GM21447 (cell line): ENCODE data around the gene ARHGAP45.

Experiments
- ATAC-seq: cut with Tn5 transposase; IDR thresholded peaks from one replicate; pipeline ENCODE4 v1.9.1; 2021; ENCODE audit not compliant: unreplicated experiment

Gene ARHGAP45

DNA sequence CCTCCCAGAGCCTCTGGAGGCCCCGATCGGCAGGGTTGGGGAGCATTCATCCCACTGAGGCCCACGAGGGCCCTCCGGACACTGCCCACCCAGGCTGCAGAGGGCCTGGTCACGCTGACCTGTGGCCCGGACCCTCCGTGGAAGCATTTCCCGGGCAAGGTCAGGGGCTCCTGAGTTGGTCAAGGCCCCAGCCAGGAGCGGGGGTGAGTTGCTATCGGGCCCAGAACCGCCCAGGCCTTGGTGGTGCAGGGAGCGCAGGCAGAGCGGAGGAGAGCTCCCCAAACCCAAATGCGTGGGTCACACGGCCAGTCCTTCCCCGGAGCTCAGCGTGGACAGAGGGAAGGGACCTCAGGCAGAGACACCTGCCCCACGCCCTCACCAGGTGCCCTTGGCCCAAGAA lies 62.6 kb downstream of the ARHGAP45 start:
- ATAC-seq = no peak

DNA sequence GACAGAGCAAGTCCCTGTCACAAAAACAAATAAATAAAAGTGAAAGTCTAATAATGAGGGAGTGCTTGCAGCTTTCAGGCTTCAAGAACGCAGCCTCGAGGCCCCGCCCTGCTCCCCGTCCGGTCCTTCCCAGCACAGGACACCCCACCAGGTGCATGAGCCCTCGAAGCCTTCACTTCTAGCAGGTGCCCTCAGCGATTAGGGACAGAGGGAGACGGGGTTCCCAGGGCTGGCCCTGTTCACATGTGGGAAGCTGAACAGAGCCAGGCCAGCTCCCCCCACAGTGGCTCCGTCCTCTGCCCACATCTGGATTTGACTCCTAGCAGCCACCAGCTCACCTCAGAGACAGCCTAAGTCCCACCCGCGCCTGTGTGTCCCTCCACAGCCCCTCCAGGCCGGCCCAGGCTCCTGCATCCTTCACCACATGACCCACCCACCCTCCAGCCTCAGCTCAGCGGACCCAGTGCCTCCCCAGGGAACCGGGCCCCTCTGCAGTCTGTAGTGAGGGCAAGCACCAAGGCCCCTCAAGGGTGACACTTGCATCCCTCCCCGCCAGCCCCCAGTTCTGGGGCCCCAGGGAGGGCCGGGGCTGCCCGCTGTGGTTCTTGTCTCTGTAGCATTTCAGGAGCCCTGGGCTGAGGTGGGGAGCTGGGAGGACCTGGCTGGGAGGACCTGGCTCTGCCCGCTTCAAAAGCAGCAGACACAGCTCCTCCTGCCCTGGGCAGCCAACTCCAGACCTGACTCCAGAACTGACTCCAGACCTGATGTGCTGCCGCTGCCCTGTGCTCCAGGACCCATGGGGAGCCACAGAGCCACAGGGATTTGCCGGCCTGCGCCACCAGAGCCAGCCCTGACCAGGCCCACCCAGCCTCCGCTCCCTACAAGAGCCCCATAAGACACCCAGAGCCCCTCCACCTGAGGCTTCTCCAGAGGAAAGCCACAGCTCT lies 64.1 kb downstream of the ARHGAP45 start:
- ATAC-seq = no peak

DNA sequence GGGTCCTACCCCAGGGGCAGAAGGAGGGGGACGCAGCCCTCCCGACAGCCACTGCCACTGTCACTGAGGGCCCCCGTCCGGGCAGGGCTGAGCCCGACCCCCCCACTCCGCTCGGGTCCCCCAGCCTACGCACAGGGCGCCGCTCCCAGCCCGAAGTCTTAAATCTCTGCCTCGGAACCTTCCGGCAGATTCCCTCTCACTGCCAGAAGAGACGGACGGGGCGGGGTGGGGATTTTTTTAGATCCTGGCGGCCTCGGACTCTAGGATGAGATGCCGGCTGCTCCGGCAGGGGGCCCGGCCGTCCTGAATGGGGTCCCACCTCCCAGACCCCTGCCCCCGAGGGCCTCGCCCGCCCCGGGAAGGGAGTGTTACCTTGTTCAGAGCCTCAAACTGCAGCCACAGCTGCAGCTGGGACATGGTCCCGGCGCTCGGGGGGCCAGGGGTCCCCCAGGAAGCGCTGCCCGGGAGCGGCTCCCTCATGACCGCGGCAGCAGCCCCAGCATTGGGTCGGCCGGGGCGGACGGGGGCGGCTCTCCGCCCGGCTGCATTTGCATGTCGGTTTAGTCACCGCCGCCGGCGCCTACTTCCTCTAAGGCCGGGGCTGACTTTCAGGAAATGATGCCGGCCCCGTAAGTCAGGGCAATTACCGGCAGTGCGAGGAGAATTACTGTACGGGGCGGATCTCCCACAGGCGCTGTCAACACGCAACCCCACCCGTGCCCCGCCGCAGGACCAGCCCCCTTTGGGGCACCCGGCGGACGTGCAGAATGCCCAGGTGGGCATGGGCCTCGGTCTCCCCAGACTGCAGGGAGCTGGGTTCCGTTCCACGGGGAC lies 65.0 kb downstream of the ARHGAP45 start:
- ATAC-seq = no peak

DNA sequence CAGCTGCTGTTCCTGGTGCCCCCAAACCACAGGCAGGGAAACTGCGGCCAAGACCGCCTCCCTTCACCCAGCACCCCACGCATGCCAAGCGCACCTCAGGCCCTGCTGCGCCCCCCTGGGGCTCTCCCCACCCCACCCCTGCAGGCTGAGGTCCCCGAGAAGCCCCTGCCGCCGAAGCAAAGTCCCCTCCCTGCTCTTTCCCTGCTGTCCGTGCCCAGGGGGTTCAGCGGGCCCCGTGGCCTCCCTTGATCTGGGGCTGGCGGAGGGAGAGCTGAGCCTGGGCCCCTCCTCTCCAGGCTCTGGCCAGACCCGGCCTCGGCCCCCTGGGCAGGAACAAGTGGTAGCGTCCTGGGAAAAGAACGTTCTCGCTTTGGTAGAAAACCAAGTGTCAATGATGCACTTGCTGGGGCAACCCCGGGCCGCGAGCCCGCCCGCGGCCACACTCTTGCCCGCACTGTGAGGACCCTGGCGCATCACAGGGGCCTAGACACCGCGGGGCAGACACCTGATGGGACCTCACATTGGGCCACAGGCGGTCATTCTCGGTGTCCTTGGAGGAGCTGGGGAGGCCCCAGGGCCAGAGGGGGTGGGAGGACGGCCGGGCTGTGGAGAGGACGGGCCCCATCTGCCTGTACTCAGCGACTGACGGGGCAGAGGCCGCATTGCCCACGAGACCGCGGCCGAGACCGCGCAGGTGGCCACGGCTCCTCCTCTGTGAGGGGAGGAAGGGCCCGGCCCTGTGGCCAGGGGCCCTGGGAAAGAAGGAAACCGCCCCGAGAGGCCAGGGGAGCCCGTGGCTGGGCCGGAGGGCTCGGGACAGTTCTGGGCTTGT lies 65.8 kb downstream of the ARHGAP45 start:
- ATAC-seq = no peak

DNA sequence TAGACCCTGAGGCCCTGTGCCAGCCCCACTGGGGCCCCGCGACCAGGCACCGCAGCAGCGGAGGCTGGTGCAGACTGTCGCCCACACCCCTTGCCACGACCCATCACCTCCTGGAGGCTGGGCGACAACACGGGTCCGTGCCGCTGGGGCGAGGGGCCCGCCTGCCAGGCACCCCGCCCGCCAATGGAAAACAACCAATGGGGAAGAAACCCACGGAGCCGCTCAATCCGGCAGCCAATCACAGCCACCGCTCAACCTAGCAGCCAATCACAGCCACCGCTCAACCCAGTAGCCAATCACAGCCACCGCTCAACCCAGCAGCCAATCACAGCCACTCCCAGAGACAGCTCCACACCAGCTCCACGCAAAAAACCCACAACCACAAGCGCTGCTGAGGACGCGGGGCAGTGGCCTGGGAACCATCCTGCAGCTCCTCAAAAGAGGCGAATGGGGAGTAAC lies 66.5 kb downstream of the ARHGAP45 start:
- ATAC-seq = no peak

DNA sequence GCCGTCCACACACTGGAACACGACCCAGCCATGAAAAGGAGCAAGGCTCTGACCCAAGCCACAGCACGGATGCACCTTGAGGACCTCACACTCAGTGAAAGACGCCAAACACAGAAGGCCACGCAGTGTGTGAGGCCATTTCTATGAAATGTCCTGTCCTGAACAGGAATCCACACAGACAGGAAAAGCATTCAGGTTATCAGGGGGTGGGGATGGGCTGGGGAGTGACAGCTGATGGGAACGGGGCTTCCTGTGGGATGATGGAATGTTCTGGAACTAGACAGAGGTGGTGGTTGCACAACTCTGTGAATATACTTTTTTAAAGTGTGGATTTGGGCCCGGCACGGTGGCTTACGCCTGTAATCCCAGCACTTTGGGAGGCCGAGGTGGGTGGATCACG lies 67.5 kb downstream of the ARHGAP45 start:
- ATAC-seq = no peak

DNA sequence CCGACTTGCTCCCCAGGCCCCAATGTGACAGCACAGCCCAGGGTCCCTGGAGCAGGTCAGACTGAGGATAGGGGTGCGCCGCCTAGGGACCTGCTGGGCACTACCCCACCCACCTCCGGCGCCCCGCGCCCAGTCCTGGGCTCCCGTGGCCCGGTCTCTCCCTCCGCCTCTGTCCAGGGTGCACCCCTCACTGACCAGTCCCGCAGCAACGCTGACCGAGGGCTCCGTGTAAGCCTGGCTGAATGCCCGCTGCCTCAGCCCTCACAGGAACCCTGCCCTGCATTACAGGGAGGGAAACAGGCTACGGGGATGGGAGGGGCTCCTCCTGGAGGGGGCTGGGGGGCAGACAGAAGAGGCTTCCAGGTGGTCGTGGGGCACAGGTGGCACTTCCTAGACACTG lies 68.5 kb downstream of the ARHGAP45 start:
- no peak for ATAC-seq

DNA sequence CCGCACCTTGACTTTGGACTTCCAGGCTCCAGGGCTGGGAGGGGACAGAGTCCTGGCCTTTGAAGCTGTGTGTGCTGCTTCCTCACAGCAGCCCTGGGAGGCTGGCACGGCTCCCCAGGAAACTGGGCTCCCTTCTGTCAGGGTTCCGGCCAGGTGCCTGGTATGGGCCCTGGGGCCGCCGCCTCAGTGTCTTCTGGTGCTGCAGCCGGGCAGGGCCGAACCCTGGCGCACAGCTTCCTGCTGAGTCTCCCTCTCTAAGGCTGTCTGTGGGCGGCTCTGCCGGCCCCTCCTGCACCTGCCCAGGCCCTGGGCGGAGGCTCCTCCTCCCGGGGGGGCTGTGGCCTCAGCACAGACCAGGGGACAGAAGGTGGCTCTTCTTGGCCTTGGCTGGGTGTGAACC lies 69.2 kb downstream of the ARHGAP45 start:
- ATAC-seq = no peak
